UCSD-AML1 (cell line): Measurements from ENCODE around the gene PLCB1.
A peak's percentile ranks its signal among the peaks of the same experiment; 100 is the strongest.

Experiments used
- DNase-seq: peaks from one replicate; lab custom pipeline; 2025; ENCODE audit not compliant: unreplicated experiment; lab: John Stamatoyannopoulos, UW

Gene PLCB1

DNA sequence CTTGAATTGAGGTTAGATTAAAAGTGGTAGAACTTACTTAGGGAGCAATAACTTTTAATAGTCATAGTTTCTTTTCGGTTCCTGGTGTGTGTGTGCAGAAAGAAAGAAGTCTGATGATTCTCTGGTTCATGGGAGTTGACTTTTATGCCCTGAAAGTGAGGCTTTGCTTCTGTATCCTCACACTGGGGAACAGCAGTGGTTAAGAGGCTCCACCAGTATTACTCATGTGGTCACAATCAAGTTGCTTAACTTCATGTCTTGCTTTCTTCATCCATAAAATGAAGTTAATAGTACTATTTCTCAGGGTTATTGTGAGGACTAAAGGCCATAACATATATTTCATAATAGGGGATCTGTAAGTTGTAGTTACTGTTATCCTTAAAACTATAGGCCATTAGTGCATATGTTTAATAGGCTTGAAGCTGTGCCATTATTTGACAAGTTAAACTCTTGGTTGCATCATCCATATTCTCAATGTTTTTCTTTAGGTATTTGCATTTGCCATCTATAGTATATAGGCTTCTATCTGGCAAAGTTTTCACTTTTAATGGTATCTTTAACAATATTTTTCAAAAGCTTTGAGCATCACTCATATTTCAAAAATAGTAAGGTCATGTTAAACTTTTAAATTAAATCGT is 262.4 kb downstream of the PLCB1 start:
- no peak for DNase-seq

DNA sequence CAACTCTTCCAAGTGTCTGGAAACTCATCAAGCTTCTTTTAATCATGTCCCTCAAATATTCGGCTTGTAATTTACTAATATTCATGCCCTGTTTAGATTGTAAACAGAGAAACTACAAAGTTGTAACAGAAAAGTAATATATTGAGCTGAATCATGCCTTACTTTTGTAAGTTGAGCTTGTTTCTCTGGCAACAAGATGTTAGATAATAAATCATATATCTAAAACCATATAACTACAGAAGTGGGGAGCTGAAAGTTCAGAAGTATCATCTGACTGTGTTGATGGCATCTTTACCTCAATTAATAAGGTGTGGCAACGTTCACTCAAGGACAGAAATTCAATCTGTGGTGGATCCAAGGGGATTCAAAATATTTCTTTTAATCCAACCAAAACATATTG is 263.9 kb downstream of the PLCB1 start:
- no peak for DNase-seq

- no peak for DNase-seq
Observed at GRCh38 chr20:8398263-8399051, 266.4 kb downstream of the PLCB1 start.

DNA sequence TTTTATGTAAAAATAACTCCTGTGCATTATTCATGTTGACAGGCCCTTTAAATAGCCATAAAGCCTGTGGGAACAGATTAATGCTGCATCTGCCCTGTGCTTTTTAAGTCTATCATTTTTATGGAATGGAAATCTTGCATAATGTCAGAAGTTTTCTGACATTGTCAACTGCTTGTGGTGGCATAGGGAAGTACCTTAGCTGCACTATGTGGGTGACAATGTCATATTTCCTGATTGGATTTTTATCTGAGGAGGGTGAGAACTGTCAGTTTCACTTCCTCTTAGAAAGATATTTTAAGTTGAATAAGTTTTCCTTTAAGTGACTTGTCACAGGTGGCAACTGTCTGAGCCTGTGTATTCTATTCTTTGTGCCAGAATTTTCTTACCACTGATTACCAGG is 267.9 kb downstream of the PLCB1 start:
- DNase-seq, result peak; percentile 15

DNA sequence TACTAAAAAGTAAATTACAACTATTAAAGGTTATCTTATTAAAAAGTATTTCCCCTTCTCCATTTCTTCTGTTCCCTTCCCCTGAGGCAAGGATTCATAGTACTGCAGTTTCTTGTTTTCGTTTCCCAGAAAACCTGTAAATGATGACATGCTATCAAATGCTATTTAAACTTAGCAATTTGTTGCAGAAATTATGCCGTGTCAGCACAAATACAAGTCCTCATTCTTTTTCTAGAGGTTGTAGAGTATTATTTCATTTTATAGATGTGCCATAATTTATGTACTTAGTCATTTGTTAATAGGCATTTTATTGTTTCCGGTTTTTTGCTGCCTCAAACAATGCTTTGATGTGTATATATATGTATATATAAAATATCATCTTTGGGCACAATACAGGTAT is 268.4 kb downstream of the PLCB1 start:
- DNase-seq, result no peak

GRCh38 chr20:8401556-8401955 is 269.5 kb downstream of the PLCB1 start:
- DNase-seq, result no peak

- no peak for DNase-seq
Observed at GRCh38 chr20:8402798-8403197, 270.7 kb downstream of the PLCB1 start.

GRCh38 chr20:8404912-8405635 is 273.0 kb downstream of the PLCB1 start:
- no peak for DNase-seq

- DNase-seq, result no peak
Observed at GRCh38 chr20:8406391-8406790, 274.3 kb downstream of the PLCB1 start.

GRCh38 chr20:8408587-8409307 is 276.7 kb downstream of the PLCB1 start:
- no peak for DNase-seq

- no peak for DNase-seq
Observed at GRCh38 chr20:8413691-8414090, 281.6 kb downstream of the PLCB1 start.

GRCh38 chr20:8414586-8415274 is 282.7 kb downstream of the PLCB1 start:
- DNase-seq, result no peak

- DNase-seq, result no peak
Observed at GRCh38 chr20:8421981-8422380, 289.9 kb downstream of the PLCB1 start.

- no peak for DNase-seq
Observed at GRCh38 chr20:8423482-8423881, 291.4 kb downstream of the PLCB1 start.

- DNase-seq, result no peak
Observed at GRCh38 chr20:8424010-8424409, 291.9 kb downstream of the PLCB1 start.

GRCh38 chr20:8425016-8425415 is 292.9 kb downstream of the PLCB1 start:
- DNase-seq, result no peak

DNA sequence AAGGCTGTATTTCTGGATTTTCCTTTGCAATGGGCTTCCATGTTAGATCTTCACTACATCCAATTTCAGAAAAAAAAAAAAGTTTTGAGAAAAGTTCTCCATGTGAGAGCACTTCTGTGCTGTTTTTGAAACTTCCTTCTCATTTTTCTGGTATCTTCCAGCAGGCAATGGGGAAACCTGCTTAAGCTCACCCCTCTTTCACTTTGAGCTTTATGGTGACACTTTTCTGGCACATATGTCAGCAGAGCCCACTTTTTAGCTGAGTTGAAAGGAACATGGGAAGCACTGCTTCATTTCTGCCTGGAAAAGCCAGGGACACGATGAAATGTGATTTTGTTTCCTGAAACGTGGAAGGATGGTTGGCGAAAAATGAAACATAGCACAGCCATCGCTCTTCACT is 293.7 kb downstream of the PLCB1 start:
- DNase-seq, result no peak

- DNase-seq, result no peak
Observed at GRCh38 chr20:8427419-8428040, 295.5 kb downstream of the PLCB1 start.

- no peak for DNase-seq
Observed at GRCh38 chr20:8428988-8429387, 296.9 kb downstream of the PLCB1 start.
